NT2/D1 (cell line): Measurements from ENCODE around the gene HOXD3.
A peak's percentile ranks its signal among the peaks of the same experiment; 100 is the strongest.

Experiments
- SUZ12 ChIP-seq: IDR thresholded peaks from 2 replicates; pipeline ENCODE4 v1.6.1; 2011; ENCODE audit not compliant: insufficient read length, insufficient read depth; ENCODE audit errors: extremely low read depth
- YY1 ChIP-seq: IDR thresholded peaks from 2 replicates; pipeline ENCODE4 v1.6.1; 2011; ENCODE audit not compliant: insufficient read length, insufficient read depth
- ZNF274 ChIP-seq: IDR thresholded peaks from 2 replicates; pipeline ENCODE4 v1.6.1; 2011; ENCODE audit warnings: mild to moderate bottlenecking, low read depth, low read length

- TF ChIP-seq YY1 (no peak), SUZ12 (peak; percentile 84), ZNF274 (no peak)
These were observed 20.5 kb upstream of the HOXD3 start for GRCh38 chr2:176136374-176137251.
